ENCODE measurements around the gene SLC25A23.

SLC25A23 gene

GRCh38 chr19:6467384-6467783 is 7.8 kb upstream of the SLC25A23 start:
- H3K79me2 ChIP-seq (ENCODE audit: low read length), result peaks cover 5% of the 10 kb centered on the region; the same call in 1 of the 2 replicates
- H3K9me3 ChIP-seq (replicated peaks; ENCODE audit: insufficient read depth, low read length), result no peaks in the 10 kb centered on the region
- H3K4me3 ChIP-seq (ENCODE audit: low read length), result no peak overlapping the region
- no peaks in the 10 kb centered on the region for H3K36me3 ChIP-seq (replicated peaks; ENCODE audit: insufficient read depth, low read length)
- no peaks in the 10 kb centered on the region for H4K20me1 ChIP-seq (ENCODE audit: insufficient read depth, low read length)
- no peak overlapping the region for H3K27ac ChIP-seq (ENCODE audit: low read length)
- H2AFZ ChIP-seq (ENCODE audit: low read length), result no peak overlapping the region
- no peaks in the 10 kb centered on the region for H3K4me1 ChIP-seq (ENCODE audit: low read length)
- no peak overlapping the region for H3K4me2 ChIP-seq (ENCODE audit: low read depth, low read length)
- TF ChIP-seq EZH2phosphoT487 (IDR thresholded peaks at IDR 0.05; ENCODE audit: low read length) (no peak), CTCF (IDR thresholded peaks at IDR 0.05; ENCODE audit: low read length) (no peak), EZH2 (optimal IDR thresholded peaks at IDR 0.05; ENCODE audit: low read depth, low read length) (no peak)
- no peak overlapping the region for H3K9ac ChIP-seq (ENCODE audit: low read length)
- no peak for DNase-seq
- no peaks in the 10 kb centered on the region for H3K9me2 ChIP-seq (replicated peaks; ENCODE audit: insufficient read depth, low read length)
- no peaks in the 10 kb centered on the region for H3F3A ChIP-seq (ENCODE audit: insufficient read depth, low read length)
- no peaks in the 10 kb centered on the region for H3K27me3 ChIP-seq (replicated peaks; ENCODE audit: insufficient read depth, low read length)

- Histone ChIP-seq H4K20me1 (ENCODE audit: insufficient read depth, low read length) (no peaks in the 10 kb centered on the region), H3K4me2 (ENCODE audit: low read depth, low read length) (no peak overlapping the region), H3K4me1 (ENCODE audit: low read length) (no peaks in the 10 kb centered on the region), H3K36me3 (replicated peaks; ENCODE audit: insufficient read depth, low read length) (no peaks in the 10 kb centered on the region), H2AFZ (ENCODE audit: low read length) (no peak overlapping the region), H3K27ac (ENCODE audit: low read length) (no peak overlapping the region), H3K9ac (ENCODE audit: low read length) (no peak overlapping the region), H3K27me3 (replicated peaks; ENCODE audit: insufficient read depth, low read length) (no peaks in the 10 kb centered on the region), H3K9me2 (replicated peaks; ENCODE audit: insufficient read depth, low read length) (no peaks in the 10 kb centered on the region), H3K79me2 (ENCODE audit: low read length) (peaks cover 5% of the 10 kb centered on the region; the same call in 1 of the 2 replicates), H3K9me3 (replicated peaks; ENCODE audit: insufficient read depth, low read length) (no peaks in the 10 kb centered on the region), H3K4me3 (ENCODE audit: low read length) (no peak overlapping the region), H3F3A (ENCODE audit: insufficient read depth, low read length) (0 out of 2 replicates have a peak, but pooled peaks cover 4% of the 10 kb centered on the region)
- DNase-seq, result no peak
- TF ChIP-seq CTCF (IDR thresholded peaks at IDR 0.05; ENCODE audit: low read length) (no peak), EZH2phosphoT487 (IDR thresholded peaks at IDR 0.05; ENCODE audit: low read length) (no peak), EZH2 (optimal IDR thresholded peaks at IDR 0.05; ENCODE audit: low read depth, low read length) (no peak)
Measured at GRCh38 chr19:6466526-6467248, 7.1 kb upstream of the SLC25A23 start.

GRCh38 chr19:6465663-6466062 is 6.1 kb upstream of the SLC25A23 start:
- Histone ChIP-seq H3K4me1 (ENCODE audit: low read length) (no peaks in the 10 kb centered on the region), H3K79me2 (ENCODE audit: low read length) (peaks cover 5% of the 10 kb centered on the region; the same call in 1 of the 2 replicates), H3K36me3 (replicated peaks; ENCODE audit: insufficient read depth, low read length) (no peaks in the 10 kb centered on the region), H3K9me3 (replicated peaks; ENCODE audit: insufficient read depth, low read length) (no peaks in the 10 kb centered on the region), H3K27me3 (replicated peaks; ENCODE audit: insufficient read depth, low read length) (no peaks in the 10 kb centered on the region), H3F3A (ENCODE audit: insufficient read depth, low read length) (peaks cover 7% of the 10 kb centered on the region), H3K4me3 (ENCODE audit: low read length) (no peak overlapping the region), H3K9me2 (replicated peaks; ENCODE audit: insufficient read depth, low read length) (no peaks in the 10 kb centered on the region), H3K9ac (ENCODE audit: low read length) (no peak overlapping the region), H4K20me1 (ENCODE audit: insufficient read depth, low read length) (no peaks in the 10 kb centered on the region), H3K4me2 (ENCODE audit: low read depth, low read length) (no peak overlapping the region), H3K27ac (ENCODE audit: low read length) (no peak overlapping the region), H2AFZ (ENCODE audit: low read length) (no peak overlapping the region)
- no peak for DNase-seq
- no peak for TF ChIP-seq EZH2 (optimal IDR thresholded peaks at IDR 0.05; ENCODE audit: low read depth, low read length)
- TF ChIP-seq CTCF (IDR thresholded peaks at IDR 0.05; ENCODE audit: low read length), result no peak
- TF ChIP-seq EZH2phosphoT487 (IDR thresholded peaks at IDR 0.05; ENCODE audit: low read length), result no peak
